SIG-M5 (cell line): Measurements from ENCODE around the gene CD320.
A peak's percentile ranks its signal among the peaks of the same experiment; 100 is the strongest.
"Not testable (repeated sequence)": the region's sequence is repeated elsewhere in the genome, so short reads cannot be mapped to it uniquely, and the experiment has no call there.

Experiments
- DNase-seq: peaks from one replicate; lab custom pipeline; 2025; lab: John Stamatoyannopoulos, UW

The CD320 gene

GRCh38 chr19:8333767-8334457 is 25.8 kb upstream of the CD320 start:
- DNase-seq = no peak

- no peak for DNase-seq
These were observed 25.0 kb upstream of the CD320 start for GRCh38 chr19:8332976-8333766.

GRCh38 chr19:8331263-8331845 is 23.2 kb upstream of the CD320 start:
- no peak for DNase-seq

GRCh38 chr19:8329996-8330395 is 21.8 kb upstream of the CD320 start:
- DNase-seq = no peak

GRCh38 chr19:8325454-8325853 is 17.3 kb upstream of the CD320 start:
- DNase-seq = no peak

GRCh38 chr19:8324186-8325050 is 16.3 kb upstream of the CD320 start:
- no peak for DNase-seq

- no peak for DNase-seq
These were observed 15.6 kb upstream of the CD320 start for GRCh38 chr19:8323781-8324185.

- no peak for DNase-seq
These were observed 14.5 kb upstream of the CD320 start for GRCh38 chr19:8322638-8322997.

GRCh38 chr19:8321986-8322637 is 14.0 kb upstream of the CD320 start:
- DNase-seq = no peak

GRCh38 chr19:8321067-8321985 is 13.2 kb upstream of the CD320 start, which contains the start of the genes NDUFA7 and RPS28:
Gene NDUFA7, minus strand, starts transcription at chr19:8321375. Its CDS starts 17 bp downstream, at chr19:8321358.
Gene RPS28, plus strand, starts transcription at chr19:8321496. Its CDS starts 35 bp downstream, at chr19:8321531.
- peak; percentile 72 for DNase-seq

GRCh38 chr19:8320564-8321066 is 12.5 kb upstream of the CD320 start:
- no peak for DNase-seq

- DNase-seq = no peak
These were observed 11.8 kb upstream of the CD320 start for GRCh38 chr19:8319807-8320520.

GRCh38 chr19:8318835-8319234 is 10.7 kb upstream of the CD320 start:
- DNase-seq = not testable (repeated sequence)

- no peak for DNase-seq
These were observed 8.4 kb upstream of the CD320 start for GRCh38 chr19:8316351-8317125.

GRCh38 chr19:8314981-8315640 is 7.0 kb upstream of the CD320 start:
- DNase-seq = not testable (repeated sequence)

- DNase-seq = no peak
These were observed 3.5 kb upstream of the CD320 start for GRCh38 chr19:8311461-8312260.

- no peak for DNase-seq
These were observed 2.3 kb upstream of the CD320 start for GRCh38 chr19:8310342-8311055.
